H1 (cell line): ENCODE data around the gene COA1.

Experiments used
- CHD2 ChIP-seq: IDR thresholded peaks from 2 replicates; pipeline ENCODE4 v1.6.1; 2012; ENCODE audit warnings: low read length, improper control_type of control experiment
- CTCF ChIP-seq, 3 experiments: IDR thresholded peaks; 1 replicate in 2 of 3; 2 replicates in 1 of 3; pipeline versions ENCODE4 v1.5.1 to v1.6.1; 2011; ENCODE audit warnings: low read length in 3 of 3, mild to moderate bottlenecking in 3 of 3, inconsistent platforms in 2 of 3, low read depth in 1 of 3, moderate library complexity in 1 of 3; ENCODE audit not compliant: insufficient read depth in 1 of 3; ENCODE audit errors: control extremely low read depth in 1 of 3
- EP300 ChIP-seq, 2 experiments: IDR thresholded peaks; 1 replicate in 1 of 2; 2 replicates in 1 of 2; pipeline ENCODE4 v1.6.1; 2011 to 2012; ENCODE audit warnings: low read depth in 2 of 2, low read length in 2 of 2, mild to moderate bottlenecking in 2 of 2, borderline replicate concordance in 1 of 2, inconsistent platforms in 1 of 2, moderate library complexity in 1 of 2
- HDAC6 ChIP-seq: IDR thresholded peaks from one replicate; pipeline ENCODE4 v1.7.1; 2012; ENCODE audit warnings: low read depth, mild to moderate bottlenecking, inconsistent platforms, low read length, moderate library complexity
- POLR2A ChIP-seq, 2 experiments: IDR thresholded peaks; 1 replicate in 1 of 2; 2 replicates in 1 of 2; pipeline ENCODE4 v1.6.1; 2011; ENCODE audit warnings: low read depth in 2 of 2, low read length in 2 of 2, mild to moderate bottlenecking in 2 of 2; ENCODE audit errors: control extremely low read depth in 1 of 2
- POLR2AphosphoS5 ChIP-seq: IDR thresholded peaks from 2 replicates; pipeline ENCODE4 v1.6.1; 2011; ENCODE audit warnings: low read depth, low read length
- RXRA ChIP-seq: IDR thresholded peaks from 2 replicates; pipeline ENCODE4 v1.6.1; 2011; ENCODE audit warnings: low read depth, mild to moderate bottlenecking, low read length, moderate library complexity; ENCODE audit not compliant: insufficient read depth
- SP1 ChIP-seq: IDR thresholded peaks from 2 replicates; pipeline ENCODE4 v1.6.1; 2011; ENCODE audit warnings: low read depth, low read length
- TAF7 ChIP-seq: optimal IDR thresholded peaks from 2 replicates; pipeline ENCODE3; 2011; ENCODE audit warnings: low read depth, mild to moderate bottlenecking, inconsistent platforms, low read length, moderate library complexity, borderline replicate concordance
- TBP ChIP-seq: IDR thresholded peaks from 2 replicates; pipeline ENCODE4 v1.6.1; 2011; ENCODE audit warnings: low read depth, low read length, improper control_type of control experiment

DNA sequence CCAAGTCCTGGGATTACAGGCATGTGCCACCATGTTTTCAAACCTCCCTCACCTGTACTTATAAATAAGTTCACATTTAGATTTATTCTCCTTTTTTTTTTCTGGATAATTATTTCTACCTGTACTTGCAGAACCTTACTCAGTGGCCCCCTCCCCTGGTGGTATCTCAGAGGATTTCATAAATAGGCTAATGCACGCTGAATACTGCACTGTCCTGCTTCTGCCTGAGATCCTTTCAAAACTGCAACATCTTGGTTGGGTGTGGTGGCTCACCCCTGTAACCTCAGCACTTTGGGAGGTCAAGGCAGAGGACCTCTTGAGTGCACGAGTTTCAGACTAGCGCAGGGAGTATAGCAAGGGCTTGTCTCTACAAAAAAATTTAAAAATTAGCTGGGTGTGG lies 24.5 kb upstream of the COA1 start:
- TF ChIP-seq POLR2A (IDR thresholded peaks at IDR 0.05; ENCODE audit: control extremely low read depth in 1 of 2, low read depth in 2 of 2, low read length in 2 of 2) (no peak), RXRA (no peak), SP1 (no peak), POLR2AphosphoS5 (no peak), CHD2 (no peak), HDAC6 (no peak), CTCF (IDR thresholded peaks at IDR 0.05; ENCODE audit: control extremely low read depth in 1 of 3, insufficient read depth in 1 of 3, low read depth in 1 of 3, low read length in 3 of 3) (no peak), EP300 (IDR thresholded peaks at IDR 0.05; ENCODE audit: borderline replicate concordance in 1 of 2, low read depth in 2 of 2, low read length in 2 of 2) (no peak), TAF7 (no peak), TBP (no peak)
